SK-N-MC (cell line): ENCODE data around the gene UGT1A7.

Experiments
- DNase-seq: peaks from one replicate; pipeline ENCODE4 v3.0.0-alpha.2; 2011; ENCODE audit warnings: low read depth, low spot score
- H3K27ac ChIP-seq: fragments of 200-600 bp; sonication (generic); 2 replicates; pipeline ENCODE4 v1.5.1; 2016; ENCODE audit warnings: mixed run types
- H3K36me3 ChIP-seq: fragments of 200-600 bp; sonication (generic); 2 replicates; pipeline ENCODE4 v1.6.1; 2017; ENCODE audit warnings: antibody characterized with exemption, low read length, mixed read lengths; ENCODE audit not compliant: insufficient read depth
- H3K4me3 ChIP-seq: fragments of 200-600 bp; sonication (generic); 2 replicates; pipeline ENCODE4 v1.5.1; 2016
- H3K9ac ChIP-seq: fragments of 200-600 bp; sonication (generic); 2 replicates; pipeline ENCODE4 v1.8.0; 2017; ENCODE audit warnings: mixed run types, mixed read lengths; ENCODE audit not compliant: insufficient read length
- H3K9me3 ChIP-seq: fragments of 200-600 bp; sonication (generic); 2 replicates; pipeline ENCODE4 v1.6.1; 2017; ENCODE audit warnings: low read depth, mild to moderate bottlenecking, antibody characterized with exemption, low read length, moderate library complexity, mixed read lengths
- EZH2 ChIP-seq: fragments of 200-600 bp; sonication (generic); IDR thresholded peaks from one replicate; pipeline ENCODE4 v1.6.1; 2017; ENCODE audit warnings: antibody characterized with exemption
- FOXP2 ChIP-seq: optimal IDR thresholded peaks from 2 replicates; pipeline ENCODE3; 2011; ENCODE audit warnings: mild to moderate bottlenecking, moderate library complexity; ENCODE audit not compliant: insufficient read depth; ENCODE audit errors: extremely low read length, control extremely low read depth
- POLR2AphosphoS5 ChIP-seq: IDR thresholded peaks from 2 replicates; pipeline ENCODE4 v1.6.1; 2012; ENCODE audit warnings: mild to moderate bottlenecking, low read depth, low read length, borderline replicate concordance

The UGT1A7 gene

GRCh38 chr2:233793465-233794127, 111.9 kb downstream of the UGT1A7 start:
- TF ChIP-seq EZH2 (no peak), POLR2AphosphoS5 (no peak), FOXP2 (no peak)
- Histone ChIP-seq H3K9me3 (no peaks in the 10 kb centered on the region), H3K27ac (no peak overlapping the region), H3K4me3 (peak overlapping the region; percentile 67), H3K9ac (no peak overlapping the region), H3K36me3 (peaks cover 7% of the 10 kb centered on the region; the same call in 1 of the 2 replicates)
- no peak for DNase-seq

- no peak overlapping the region for H3K9ac ChIP-seq
- H3K27ac ChIP-seq: no peak overlapping the region
- H3K36me3 ChIP-seq: peaks cover 7% of the 10 kb centered on the region; the same call in 1 of the 2 replicates
- no peak for DNase-seq
- H3K9me3 ChIP-seq: no peaks in the 10 kb centered on the region
- TF ChIP-seq FOXP2 (no peak), POLR2AphosphoS5 (no peak)
- no peak overlapping the region for H3K4me3 ChIP-seq
These were observed 112.5 kb downstream of the UGT1A7 start for GRCh38 chr2:233794128-233794658.

- Histone ChIP-seq H3K9ac (no peak overlapping the region), H3K27ac (no peak overlapping the region), H3K4me3 (no peak overlapping the region), H3K36me3 (peaks cover 7% of the 10 kb centered on the region; the same call in 1 of the 2 replicates), H3K9me3 (no peaks in the 10 kb centered on the region)
- no peak for DNase-seq
- TF ChIP-seq POLR2AphosphoS5 (no peak), FOXP2 (no peak), EZH2 (no peak)
These were observed 114.1 kb downstream of the UGT1A7 start for GRCh38 chr2:233795735-233796171.

GRCh38 chr2:233796254-233796653, 114.6 kb downstream of the UGT1A7 start:
- H3K27ac ChIP-seq: no peak overlapping the region; the same call in 1 of the 2 replicates
- TF ChIP-seq FOXP2: no peak
- TF ChIP-seq POLR2AphosphoS5: no peak
- TF ChIP-seq EZH2: no peak
- H3K36me3 ChIP-seq: peaks cover 7% of the 10 kb centered on the region; the same call in 1 of the 2 replicates
- no peak overlapping the region for H3K9ac ChIP-seq
- no peak overlapping the region for H3K4me3 ChIP-seq
- H3K9me3 ChIP-seq: no peaks in the 10 kb centered on the region
- DNase-seq: no peak

- no peak overlapping the region for H3K9ac ChIP-seq
- DNase-seq: no peak
- peaks cover 2% of the 10 kb centered on the region; the same call in 1 of the 2 replicates for H3K36me3 ChIP-seq
- no peaks in the 10 kb centered on the region for H3K9me3 ChIP-seq
- no peak for TF ChIP-seq POLR2AphosphoS5
- no peak for TF ChIP-seq EZH2
- TF ChIP-seq FOXP2: no peak
- H3K27ac ChIP-seq: no peak overlapping the region
- H3K4me3 ChIP-seq: no peak overlapping the region
These were observed 116.8 kb downstream of the UGT1A7 start for GRCh38 chr2:233798335-233799086.

GRCh38 chr2:233799087-233799665, 117.5 kb downstream of the UGT1A7 start:
- Histone ChIP-seq H3K4me3 (no peak overlapping the region), H3K27ac (no peak overlapping the region), H3K9me3 (no peaks in the 10 kb centered on the region), H3K36me3 (peaks cover 2% of the 10 kb centered on the region; the same call in 1 of the 2 replicates), H3K9ac (no peak overlapping the region)
- DNase-seq: no peak
- TF ChIP-seq EZH2: no peak
- no peak for TF ChIP-seq POLR2AphosphoS5
- TF ChIP-seq FOXP2: no peak

GRCh38 chr2:233799716-233800115, 118.0 kb downstream of the UGT1A7 start:
- Histone ChIP-seq H3K9ac (no peak overlapping the region), H3K27ac (no peak overlapping the region), H3K9me3 (no peaks in the 10 kb centered on the region), H3K4me3 (no peak overlapping the region), H3K36me3 (peaks cover 2% of the 10 kb centered on the region; the same call in 1 of the 2 replicates)
- DNase-seq: no peak
- no peak for TF ChIP-seq POLR2AphosphoS5
- TF ChIP-seq FOXP2: no peak
- TF ChIP-seq EZH2: no peak

GRCh38 chr2:233800208-233800607, 118.5 kb downstream of the UGT1A7 start:
- Histone ChIP-seq H3K9me3 (no peaks in the 10 kb centered on the region), H3K27ac (no peak overlapping the region), H3K4me3 (no peak overlapping the region), H3K9ac (no peak overlapping the region), H3K36me3 (no peaks in the 10 kb centered on the region; the same call in 1 of the 2 replicates)
- TF ChIP-seq EZH2 (no peak), FOXP2 (no peak), POLR2AphosphoS5 (no peak)
- DNase-seq: no peak
